Neural cell (in vitro differentiated cells): ENCODE results near the gene HNRNPA2B1.

Experiments
- EP300 ChIP-seq: fragments of 450-650 bp; conservative IDR thresholded peaks from 2 replicates; pipeline ENCODE4 v1.6.1; 2014; ENCODE audit warnings: antibody characterized with exemption, mild to moderate bottlenecking, moderate library complexity; ENCODE audit not compliant: poor library complexity, severe bottlenecking
- EZH2 ChIP-seq: fragments of 200-600, 300-800 bp; shearing (Covaris generic), sonication (generic); IDR thresholded peaks from 2 replicates; pipeline ENCODE4 v1.6.1; 2014; ENCODE audit warnings: antibody characterized with exemption, low read length, borderline replicate concordance, mild to moderate bottlenecking; ENCODE audit not compliant: insufficient read depth, poor library complexity, severe bottlenecking
- MXI1 ChIP-seq: fragments of 450-650 bp; conservative IDR thresholded peaks from 2 replicates; pipeline ENCODE4 v1.6.1; 2014; ENCODE audit warnings: antibody characterized with exemption, mild to moderate bottlenecking; ENCODE audit not compliant: poor library complexity, severe bottlenecking
- POLR2AphosphoS5 ChIP-seq: IDR thresholded peaks from 2 replicates; pipeline ENCODE4 v1.6.1; 2012
- RAD21 ChIP-seq: fragments of 450-650 bp; conservative IDR thresholded peaks from 2 replicates; pipeline ENCODE4 v1.6.1; 2014; ENCODE audit warnings: antibody characterized with exemption, mild to moderate bottlenecking, moderate library complexity
- SMC3 ChIP-seq: fragments of 450-650 bp; conservative IDR thresholded peaks from 2 replicates; pipeline ENCODE4 v1.6.1; 2014; ENCODE audit warnings: antibody characterized with exemption, mild to moderate bottlenecking, moderate library complexity; ENCODE audit not compliant: poor library complexity
- TAF1 ChIP-seq: IDR thresholded peaks from 2 replicates; pipeline ENCODE4 v1.6.1; 2012; ENCODE audit warnings: low read depth
- TF ChIP-seq, protein P1 (sequence below): fragments of 450-650 bp; IDR thresholded peaks from 2 replicates; pipeline ENCODE4 v1.5.1; 2014; ENCODE audit warnings: antibody characterized with exemption, mild to moderate bottlenecking, moderate library complexity; ENCODE audit not compliant: poor library complexity, severe bottlenecking
- TF ChIP-seq, protein P2 (sequence below): IDR thresholded peaks from 2 replicates; pipeline ENCODE4 v1.6.1; 2012; ENCODE audit warnings: borderline replicate concordance

DNA sequence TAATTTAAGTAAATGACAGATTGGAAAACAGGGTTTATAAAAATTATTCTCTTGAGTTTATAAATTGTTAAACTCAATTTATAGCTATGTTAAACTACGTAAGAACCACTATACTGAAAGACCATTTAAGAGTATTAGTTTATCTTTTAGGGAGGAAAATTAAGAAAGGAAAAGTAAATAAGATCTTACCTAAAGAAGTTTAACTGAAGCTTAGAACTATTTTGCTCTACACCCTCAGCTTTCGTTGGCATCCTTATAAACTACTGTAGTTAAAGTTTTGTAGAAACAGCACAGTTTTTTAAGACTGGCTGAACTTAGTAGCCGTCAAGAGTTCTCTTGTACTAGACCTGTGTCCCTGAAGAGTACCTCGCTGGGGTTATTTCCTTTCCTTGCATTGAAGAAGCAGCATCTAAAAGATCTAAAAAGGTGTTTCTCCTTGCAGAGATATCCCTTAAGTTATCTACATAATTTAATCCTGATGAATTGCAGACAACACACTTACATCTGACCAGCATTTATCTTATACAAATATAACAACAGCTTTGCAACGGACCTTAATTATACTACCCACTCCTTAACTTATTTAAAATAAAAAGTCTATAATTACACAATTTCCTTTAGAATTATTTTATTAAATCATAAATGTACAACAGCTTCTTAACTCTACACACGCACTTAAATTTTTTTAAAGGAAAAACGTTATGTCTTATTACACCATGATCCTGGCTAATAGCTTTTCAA is 9.1 kb downstream of the HNRNPA2B1 start:
- TF ChIP-seq, protein P1, sequence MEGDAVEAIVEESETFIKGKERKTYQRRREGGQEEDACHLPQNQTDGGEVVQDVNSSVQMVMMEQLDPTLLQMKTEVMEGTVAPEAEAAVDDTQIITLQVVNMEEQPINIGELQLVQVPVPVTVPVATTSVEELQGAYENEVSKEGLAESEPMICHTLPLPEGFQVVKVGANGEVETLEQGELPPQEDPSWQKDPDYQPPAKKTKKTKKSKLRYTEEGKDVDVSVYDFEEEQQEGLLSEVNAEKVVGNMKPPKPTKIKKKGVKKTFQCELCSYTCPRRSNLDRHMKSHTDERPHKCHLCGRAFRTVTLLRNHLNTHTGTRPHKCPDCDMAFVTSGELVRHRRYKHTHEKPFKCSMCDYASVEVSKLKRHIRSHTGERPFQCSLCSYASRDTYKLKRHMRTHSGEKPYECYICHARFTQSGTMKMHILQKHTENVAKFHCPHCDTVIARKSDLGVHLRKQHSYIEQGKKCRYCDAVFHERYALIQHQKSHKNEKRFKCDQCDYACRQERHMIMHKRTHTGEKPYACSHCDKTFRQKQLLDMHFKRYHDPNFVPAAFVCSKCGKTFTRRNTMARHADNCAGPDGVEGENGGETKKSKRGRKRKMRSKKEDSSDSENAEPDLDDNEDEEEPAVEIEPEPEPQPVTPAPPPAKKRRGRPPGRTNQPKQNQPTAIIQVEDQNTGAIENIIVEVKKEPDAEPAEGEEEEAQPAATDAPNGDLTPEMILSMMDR: no peak
- TF ChIP-seq RAD21 (no peak), EP300 (no peak), MXI1 (no peak), TAF1 (no peak), SMC3 (no peak), POLR2AphosphoS5 (no peak), EZH2 (no peak)
- TF ChIP-seq, protein P2, sequence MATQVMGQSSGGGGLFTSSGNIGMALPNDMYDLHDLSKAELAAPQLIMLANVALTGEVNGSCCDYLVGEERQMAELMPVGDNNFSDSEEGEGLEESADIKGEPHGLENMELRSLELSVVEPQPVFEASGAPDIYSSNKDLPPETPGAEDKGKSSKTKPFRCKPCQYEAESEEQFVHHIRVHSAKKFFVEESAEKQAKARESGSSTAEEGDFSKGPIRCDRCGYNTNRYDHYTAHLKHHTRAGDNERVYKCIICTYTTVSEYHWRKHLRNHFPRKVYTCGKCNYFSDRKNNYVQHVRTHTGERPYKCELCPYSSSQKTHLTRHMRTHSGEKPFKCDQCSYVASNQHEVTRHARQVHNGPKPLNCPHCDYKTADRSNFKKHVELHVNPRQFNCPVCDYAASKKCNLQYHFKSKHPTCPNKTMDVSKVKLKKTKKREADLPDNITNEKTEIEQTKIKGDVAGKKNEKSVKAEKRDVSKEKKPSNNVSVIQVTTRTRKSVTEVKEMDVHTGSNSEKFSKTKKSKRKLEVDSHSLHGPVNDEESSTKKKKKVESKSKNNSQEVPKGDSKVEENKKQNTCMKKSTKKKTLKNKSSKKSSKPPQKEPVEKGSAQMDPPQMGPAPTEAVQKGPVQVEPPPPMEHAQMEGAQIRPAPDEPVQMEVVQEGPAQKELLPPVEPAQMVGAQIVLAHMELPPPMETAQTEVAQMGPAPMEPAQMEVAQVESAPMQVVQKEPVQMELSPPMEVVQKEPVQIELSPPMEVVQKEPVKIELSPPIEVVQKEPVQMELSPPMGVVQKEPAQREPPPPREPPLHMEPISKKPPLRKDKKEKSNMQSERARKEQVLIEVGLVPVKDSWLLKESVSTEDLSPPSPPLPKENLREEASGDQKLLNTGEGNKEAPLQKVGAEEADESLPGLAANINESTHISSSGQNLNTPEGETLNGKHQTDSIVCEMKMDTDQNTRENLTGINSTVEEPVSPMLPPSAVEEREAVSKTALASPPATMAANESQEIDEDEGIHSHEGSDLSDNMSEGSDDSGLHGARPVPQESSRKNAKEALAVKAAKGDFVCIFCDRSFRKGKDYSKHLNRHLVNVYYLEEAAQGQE: no peak
